Measurements from ENCODE around the gene CAPN9.
"Not testable (repeated sequence)": the region's sequence is repeated elsewhere in the genome, so short reads cannot be mapped to it uniquely, and the experiment has no call there.

CAPN9 gene

DNA sequence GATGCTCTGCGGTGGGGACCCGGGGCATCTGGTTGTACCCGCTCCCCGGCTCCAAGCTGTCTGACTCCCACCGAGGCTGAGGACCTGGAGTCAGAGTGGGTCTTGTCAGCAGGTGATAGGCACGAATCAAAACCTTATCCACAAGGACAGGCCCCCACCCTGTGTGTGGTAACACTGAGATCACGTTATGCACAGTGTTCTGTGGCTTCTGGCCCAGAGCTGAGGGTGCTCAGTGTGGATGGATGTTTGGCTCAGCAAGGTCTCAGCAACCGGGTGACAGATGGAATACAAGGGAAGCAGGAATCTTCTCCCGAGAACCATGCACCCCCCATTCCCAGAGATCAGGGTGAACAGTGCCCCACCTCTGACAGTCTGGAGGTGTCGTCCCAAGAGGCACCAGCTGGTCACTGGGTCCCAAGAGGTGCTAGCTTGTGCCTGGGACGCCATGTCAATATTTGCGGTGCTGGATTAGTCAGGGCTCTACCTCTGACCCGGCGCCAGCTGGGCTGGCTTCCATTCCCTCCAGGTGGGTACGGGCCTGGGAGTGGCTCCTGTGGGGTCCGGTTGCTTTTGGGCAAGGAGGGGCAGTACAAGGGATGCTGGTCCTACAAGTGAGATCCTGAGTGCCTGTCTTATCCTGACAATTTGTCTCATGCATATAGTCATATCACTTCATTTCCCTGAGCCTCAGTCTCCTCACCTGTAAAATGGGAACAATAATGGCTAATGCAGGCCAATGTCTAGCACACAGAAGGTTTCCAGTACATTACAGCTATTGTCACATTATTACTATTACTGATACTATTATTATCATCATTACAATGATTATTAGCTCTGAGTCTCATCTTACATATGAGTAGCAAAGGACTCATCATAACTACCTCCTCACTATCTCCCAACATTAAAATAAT lies 957 bp downstream of the CAPN9 start:
- FAIRE-seq = no peak
- DNase-seq (ENCODE audit: insufficient read length, low spot score) = no peak

DNA sequence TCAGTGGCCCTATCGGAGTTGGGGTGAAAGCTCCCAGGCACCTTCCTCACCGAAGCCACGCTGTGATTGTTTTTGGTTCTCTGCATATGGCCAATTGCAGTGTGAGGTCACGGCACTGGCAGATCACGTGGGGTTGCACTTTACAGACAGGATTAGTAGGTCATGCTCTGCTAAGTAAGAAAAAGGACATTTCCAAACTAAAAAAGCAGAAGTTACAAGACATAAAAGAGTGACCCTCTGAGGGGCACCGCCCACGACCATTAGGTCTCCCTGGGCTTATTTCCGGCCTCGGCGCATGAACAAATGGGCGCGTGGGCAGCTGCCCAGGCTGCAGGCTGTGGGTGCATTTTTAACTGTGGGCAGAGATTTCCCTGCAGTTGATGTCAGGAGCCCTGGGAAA lies 2.0 kb downstream of the CAPN9 start:
- DNase-seq (ENCODE audit: insufficient read length, low spot score) = no peak
- no peak for FAIRE-seq

DNA sequence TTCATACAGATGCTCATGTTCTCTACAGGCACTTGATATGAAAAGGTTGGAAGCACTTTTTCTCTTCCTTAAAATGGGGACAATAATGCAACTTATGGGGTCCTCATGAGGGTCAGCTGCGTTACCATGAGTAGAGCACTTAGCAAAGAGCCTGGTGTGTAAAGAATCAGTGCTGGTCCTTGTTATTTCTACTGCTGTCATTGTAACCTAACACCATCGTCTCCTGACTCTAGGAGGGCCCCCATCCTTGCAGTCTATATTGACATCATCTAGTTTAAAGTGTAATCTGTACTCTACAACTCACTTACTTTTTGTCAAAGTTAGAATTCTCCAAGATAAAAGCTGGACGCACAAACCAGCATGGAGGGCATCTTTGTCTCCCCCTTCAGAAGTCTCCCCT lies 2.4 kb downstream of the CAPN9 start:
- FAIRE-seq = no peak
- DNase-seq (ENCODE audit: insufficient read length, low spot score) = no peak

DNA sequence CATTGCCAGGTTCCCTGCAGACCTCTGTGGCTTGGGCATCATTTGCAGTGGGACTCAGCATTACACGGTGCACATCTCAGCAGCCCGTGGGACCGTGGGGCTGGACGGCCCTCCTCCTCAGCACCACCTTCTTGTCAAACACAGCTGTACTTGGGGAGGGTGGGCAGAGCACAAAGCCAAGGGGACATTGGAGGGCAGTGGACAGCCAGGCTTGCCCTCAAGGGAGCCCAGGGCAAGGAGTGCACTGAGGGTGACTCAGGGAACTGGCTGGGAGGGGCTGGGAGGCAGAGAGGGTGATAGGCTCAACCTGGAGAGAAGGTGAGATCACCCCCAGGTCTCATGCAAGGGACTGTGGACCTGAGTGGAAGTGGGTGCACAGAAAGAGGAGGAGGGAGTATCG lies 3.4 kb downstream of the CAPN9 start:
- FAIRE-seq = no peak
- DNase-seq (ENCODE audit: insufficient read length, low spot score) = no peak

DNA sequence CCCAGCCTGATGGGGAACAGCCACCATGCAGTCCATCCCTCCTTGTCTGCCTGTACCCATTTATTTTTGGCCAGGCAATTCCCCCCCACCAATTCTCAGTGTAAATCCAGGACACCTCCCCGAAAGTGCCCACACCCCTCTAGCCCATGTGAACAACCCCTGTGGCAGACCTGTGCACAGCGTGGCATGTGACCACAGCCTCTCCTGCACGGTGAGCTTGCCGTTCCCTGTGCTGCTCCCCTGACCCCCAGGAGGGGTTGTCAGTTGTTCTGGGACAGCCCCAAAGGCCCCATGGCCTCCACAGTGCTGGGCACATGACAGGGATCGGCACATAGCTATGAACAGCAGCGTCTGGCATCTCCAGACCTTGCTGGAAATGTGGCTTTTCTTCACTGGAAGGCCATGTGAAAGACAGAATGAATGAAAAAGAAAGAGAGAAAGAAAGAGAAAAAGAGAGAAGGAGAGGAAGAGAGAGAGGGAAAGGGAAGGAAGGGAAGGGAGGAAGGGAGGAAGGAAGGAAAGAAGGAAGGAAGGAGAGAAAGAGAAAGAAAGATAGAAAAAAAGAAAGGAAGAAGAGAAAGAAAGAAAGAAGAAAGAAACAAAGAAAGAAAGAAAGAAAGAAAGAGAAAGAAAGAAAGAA lies 3.9 kb downstream of the CAPN9 start:
- FAIRE-seq (no peak), DNase-seq (ENCODE audit: insufficient read length, low spot score) (no peak)

DNA sequence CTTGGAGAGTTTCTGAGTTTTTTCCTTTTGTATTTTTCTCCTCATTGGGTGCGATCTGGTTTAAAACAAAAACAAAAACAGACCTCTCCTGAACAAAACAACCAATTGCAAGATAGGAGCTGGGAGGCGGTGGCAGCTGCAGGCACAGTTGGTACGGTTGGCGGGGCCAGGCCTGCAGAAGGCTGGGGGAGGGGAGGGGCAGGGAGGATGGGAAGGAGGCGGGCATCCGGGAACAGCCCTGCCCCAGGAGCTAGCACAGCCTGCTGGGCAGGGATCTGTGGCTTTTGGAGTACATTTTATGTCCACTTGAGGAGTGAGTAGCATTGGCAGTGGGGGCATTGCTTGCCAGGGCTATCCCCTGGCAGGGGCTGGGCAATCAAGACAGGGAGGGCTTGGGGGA lies 5.2 kb downstream of the CAPN9 start:
- DNase-seq (ENCODE audit: insufficient read length, low spot score) (no peak), FAIRE-seq (no peak)

DNA sequence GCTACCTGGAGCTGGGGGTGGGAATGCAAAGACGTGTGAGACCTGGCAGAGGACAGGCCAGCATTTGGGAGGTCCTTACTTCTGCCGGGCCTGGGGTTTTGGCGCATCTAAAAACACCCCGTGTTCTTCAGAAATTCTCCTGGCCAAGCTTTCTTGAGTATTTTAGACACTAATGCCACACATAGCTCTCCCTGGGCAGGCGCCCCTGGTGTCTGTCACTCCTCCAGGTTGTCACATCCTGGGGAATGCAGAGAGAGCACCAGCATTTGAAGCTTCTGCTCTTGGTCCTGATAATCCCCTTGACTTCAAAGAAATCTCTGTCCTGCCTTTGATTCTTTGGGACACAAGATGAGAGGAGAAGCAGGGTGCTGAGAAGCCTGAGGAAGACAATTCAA lies 6.0 kb downstream of the CAPN9 start:
- DNase-seq (ENCODE audit: insufficient read length, low spot score) (no peak), FAIRE-seq (no peak)

DNA sequence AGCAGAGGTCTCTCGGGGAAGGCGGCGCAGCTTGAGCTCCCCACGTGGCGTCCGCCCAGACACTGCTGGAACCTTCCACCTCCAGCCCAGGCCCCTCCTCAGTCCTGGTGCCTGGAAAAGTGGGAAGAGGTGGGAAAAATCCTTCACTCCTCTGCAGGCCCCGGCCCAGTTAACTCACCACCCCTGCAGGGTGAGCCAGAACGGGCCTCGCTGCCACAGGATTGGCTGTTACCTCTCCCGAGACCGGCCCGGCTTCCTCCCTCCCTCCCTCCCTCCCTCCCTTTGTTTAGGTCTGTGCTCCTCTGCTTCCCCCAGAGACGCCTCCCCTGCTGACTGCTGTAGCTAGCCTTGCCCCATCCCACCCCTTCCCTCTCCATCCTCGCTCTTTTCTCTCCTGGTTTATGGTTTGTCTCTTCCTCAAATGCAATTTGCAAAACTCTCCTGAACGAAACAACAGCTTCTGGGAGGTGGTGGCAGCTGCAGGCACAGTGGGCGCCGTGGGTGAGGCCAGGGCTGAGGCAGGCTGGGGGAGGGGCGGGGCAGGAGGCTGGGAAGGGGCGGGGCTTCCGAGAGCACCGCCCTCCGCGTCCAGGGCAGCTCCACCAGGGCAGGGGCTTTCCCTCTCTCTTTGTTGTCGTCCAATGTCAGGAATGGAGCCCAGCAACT lies 6.5 kb downstream of the CAPN9 start:
- DNase-seq (ENCODE audit: insufficient read length, low spot score) = no peak
- no peak for FAIRE-seq

DNA sequence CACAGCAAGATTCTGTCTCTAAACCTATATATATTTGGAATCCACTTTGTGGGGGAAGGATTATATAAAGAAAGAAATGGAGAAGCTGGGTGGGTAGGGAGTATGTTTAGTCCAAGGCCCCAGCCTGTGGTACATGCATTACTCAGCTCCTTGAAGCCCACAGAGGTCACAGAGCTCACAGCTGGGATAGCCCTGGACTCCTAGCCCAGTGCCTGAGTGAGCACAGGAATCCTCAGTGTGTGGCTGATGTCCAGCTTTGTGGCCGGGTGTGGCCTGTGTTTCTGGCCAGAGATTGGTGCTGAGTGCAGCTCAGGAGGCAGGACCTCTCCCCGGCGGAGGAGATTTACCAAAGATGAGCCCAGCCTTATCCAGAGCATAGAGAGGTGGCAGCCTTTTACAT lies 7.6 kb downstream of the CAPN9 start:
- DNase-seq (ENCODE audit: insufficient read length, low spot score) (no peak), FAIRE-seq (no peak)

DNA sequence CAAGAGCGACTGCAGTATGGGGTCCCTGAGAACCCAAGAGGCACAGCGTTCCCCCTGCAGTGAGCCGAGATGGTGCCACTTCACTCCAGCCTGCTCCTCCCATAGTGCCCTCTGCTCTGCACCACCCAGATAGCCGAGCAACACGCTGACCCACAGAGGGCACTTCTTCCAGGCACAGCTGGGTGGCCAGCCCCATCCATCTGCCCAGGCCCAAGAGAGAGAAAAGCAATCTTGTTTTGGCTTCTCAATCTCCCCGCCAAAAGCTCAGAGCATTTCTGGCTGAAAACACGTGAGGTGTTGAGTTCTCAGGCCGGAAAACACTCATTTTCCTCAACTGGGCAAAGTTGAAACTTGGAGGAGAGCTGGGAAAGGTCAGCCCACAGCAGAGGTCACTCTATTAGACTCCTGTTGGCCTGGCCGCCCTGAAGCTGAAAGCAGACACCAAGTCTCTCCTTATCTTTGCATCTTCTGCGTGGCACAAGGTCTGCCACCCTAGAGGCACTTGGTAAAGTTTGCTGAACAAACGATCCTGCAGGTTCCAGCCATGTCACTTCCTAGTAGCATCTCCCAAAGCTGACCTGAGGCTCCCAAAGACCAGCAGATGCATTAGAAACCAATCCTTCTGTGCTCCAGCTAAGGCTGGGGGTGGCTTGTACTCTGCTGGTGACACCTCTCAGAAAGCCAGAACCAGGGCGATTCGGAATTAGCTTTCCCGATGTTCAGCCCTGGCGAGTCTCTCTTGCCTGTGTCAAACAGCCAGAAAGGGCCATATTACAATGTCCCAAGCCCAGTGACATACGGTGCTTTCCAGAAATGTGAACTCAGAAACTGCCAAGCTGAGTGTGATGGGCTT lies 10.9 kb downstream of the CAPN9 start:
- no peak for DNase-seq (ENCODE audit: insufficient read length, low spot score)
- no peak for FAIRE-seq

DNA sequence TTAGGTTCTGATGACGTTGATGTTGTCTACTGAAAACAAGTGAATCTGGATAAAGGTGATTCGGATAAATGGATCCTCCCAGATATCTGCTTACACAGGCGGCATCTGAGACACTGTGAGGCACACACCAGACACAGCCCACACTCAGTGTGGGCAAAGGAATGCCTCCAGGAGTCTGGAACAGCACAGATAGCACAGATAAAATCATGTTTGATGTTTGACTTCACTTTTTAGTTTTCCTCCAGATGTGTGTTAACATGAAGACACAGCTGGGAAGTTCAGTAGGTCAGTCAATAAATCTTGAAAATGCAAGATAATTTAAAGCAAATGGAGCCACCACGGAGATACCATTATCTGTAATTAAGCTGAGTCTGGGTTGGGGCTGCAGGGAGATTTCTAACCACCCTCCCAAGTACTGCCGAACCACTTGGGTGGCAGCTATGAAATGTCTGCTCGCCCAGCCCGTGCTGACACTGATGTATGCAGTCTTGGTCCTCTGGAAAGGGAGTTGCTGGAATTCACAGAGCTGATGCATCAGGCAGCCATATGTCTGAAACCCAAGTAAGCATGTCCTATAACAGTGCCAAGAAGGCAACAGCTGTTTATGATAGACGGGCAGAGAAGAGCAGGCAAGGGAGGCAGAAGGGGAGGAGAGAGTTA lies 11.7 kb downstream of the CAPN9 start:
- FAIRE-seq = no peak
- no peak for DNase-seq (ENCODE audit: insufficient read length, low spot score)

DNA sequence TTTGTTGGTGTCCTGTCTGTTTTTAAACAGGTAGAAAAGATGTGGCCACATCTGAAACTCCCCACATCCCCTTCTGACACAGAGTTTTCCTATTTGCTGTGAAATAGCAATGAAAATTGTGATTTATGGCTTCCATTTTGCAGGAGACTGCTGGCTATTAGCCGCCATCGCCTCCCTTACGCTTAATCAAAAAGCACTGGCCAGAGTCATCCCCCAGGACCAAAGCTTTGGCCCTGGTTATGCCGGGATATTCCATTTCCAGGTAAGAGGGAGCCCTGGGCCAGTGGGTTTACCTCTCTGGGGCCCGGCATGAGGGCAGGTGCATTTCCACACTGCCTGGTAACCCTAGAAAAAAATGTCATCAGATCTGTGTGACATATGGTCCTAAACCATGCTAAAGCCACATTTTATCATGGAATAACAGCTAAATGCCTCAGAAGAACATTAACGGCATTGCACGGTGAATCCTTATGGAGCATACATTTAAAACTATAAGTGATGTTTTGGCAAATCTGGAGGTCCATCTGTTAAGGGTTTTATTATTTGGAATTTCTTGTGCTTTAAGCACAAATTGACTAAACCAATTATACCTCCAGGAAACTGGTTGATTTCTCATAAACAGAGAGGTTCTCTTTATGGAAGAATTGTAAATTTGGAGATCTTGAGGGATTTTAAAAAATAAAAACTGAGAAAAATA lies 12.3 kb downstream of the CAPN9 start:
- DNase-seq (ENCODE audit: insufficient read length, low spot score) (no peak), FAIRE-seq (no peak)

DNA sequence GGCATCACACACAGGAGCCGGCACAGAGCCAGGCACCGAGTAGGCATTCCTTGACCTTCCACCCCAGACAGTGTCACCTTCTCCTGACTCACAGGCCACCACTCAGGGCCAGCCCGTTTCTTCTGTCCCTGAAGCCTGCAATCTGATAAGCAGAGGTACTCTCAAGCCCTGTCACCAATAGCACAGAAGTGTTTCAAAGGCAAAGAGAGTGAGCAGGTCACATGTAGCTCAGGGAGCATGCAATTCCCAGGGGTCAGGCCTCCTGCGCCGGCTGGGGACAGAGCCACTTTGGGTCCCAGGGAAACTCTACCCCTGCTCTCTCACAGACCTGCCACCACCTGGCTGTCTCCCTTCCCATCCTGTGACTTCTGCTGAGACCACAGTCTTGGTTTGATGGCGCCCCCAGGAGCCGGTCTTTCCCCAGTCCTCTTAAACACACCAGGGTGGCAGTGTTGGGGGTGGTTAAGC lies 13.2 kb downstream of the CAPN9 start:
- DNase-seq (ENCODE audit: insufficient read length, low spot score) (no peak), FAIRE-seq (no peak)

DNA sequence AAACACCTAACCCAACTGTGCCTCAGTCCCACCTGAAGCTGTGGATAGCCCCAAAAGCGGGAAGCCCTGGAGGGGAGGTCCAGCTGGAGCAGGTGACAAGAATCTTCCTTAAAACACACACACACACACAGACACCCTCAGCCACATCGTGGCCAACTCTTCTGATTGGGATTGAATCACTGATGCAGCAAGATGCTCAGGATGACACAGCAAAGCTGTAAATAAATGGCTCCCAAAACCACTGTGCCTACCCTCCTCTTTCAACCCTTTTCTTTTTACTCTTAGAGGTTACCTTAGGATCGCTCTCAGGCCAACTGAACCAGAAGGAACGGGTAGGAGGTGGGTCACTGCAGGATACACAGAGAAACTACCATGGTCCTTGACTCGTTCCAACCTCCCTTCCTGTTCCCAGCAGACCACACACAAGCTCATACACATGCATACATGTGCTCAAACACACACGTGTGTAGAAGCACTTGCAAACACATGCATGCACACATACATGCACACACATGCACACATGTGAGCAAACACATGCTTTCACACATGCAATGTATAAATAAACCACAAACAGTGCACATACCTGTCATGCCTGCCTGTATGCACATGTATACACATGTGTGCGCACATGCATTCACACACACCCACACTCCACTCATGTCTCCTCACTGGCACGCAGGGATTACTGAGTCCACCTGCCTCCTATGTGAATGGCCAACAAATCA lies 14.4 kb downstream of the CAPN9 start:
- DNase-seq (ENCODE audit: insufficient read length, low spot score) (no peak), FAIRE-seq (no peak)

DNA sequence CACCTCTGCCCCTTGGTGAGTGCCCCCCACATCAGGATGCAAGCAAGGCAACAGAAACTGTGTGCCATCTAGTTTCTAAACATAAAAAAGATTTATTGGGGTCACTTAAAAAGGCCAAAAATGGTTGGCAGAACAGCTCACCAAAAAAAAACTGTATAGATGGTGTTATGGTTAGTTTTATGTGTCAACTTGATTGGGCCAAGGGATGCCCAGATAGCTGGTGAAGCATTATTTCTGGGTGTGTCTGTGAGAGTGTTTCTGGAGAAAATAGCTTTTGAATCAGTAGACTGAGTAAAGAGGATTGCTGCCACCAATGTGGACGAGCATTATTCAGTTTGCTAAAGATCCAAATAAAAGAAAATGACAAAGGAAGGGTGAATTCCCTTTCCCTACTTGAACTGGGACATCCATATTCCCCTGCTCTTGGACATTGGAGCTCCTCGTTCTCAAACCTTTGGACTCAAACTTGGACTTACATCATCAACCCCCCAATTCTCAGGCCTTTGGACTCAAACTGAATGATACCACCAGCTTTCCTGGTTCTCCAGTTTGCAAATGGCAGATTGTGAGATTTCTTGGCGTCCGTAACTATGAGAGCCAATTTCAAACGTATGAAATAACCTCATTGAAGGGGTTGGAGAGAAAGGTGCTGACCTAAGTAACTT lies 16.9 kb downstream of the CAPN9 start:
- no peak for FAIRE-seq
- no peak for DNase-seq (ENCODE audit: insufficient read length, low spot score)

DNA sequence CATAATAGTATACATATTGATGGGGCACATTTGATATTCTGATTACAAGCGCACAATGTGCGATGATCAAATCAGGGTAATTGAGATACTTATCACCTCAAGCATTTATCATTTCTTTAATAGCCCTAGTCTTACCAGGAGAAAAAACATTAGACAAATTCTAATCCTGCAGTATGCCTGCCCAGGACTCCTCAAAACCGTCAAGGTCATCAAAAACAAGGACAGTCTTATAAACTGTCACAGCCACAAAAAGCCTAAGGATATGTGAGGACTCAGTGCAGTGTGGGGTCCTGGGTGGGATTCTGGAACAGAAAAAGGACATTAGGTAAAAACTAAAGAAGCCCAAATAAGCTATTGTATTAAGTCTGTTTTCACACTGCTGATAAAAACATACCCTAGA lies 19.1 kb downstream of the CAPN9 start:
- FAIRE-seq (no peak), DNase-seq (ENCODE audit: insufficient read length, low spot score) (no peak)

DNA sequence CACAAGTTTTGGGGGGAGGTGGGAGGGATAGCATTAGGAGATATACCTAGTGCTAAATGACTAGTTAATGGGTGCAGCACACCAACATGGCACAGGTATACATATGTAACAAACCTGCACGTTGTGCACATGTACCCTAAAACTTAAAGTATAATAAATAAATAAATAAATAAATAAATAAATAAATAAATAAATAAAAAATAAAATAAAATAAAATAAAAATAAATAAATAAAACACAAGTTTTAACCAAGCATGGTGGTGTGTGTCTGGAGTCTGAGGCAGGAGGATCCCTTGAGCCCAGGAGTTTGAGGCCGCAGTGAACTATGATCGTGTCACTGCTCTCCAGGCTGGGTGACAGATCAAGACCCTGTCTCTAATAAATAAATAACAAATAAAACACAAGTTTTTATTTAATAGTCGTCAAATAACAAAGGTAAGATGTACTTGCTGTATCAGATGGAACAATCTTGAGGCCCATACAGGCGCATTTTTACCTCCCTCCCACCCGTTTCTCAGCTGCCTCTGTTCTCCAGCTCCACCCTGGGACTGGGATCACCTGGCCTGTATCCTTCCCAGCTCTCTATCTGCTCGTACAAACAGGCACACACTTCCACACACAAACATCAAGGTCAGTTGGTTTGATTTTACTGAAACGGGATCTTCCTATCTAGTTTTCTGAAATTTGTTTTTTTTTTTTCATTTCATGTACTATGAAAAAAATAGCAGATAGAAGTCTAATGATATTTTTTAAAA lies 20.8 kb downstream of the CAPN9 start:
- not testable (repeated sequence) for DNase-seq (ENCODE audit: insufficient read length, low spot score)

More for the DNA sequence above, 20.8 kb downstream of the CAPN9 start:
- not testable (repeated sequence) for FAIRE-seq
